SK-N-SH treated with all-trans-retinoic acid at 6 μM for 48 hours (cell line): ENCODE data around the gene CSNK1D.
A peak's percentile ranks its signal among the peaks of the same experiment; 100 is the strongest.

Experiments
- ATAC-seq: fragments of 200-7000 bp; cut with Tn5 transposase; 3 replicates; pipeline ENCODE4 v1.9.1; 2020; ENCODE audit warnings: mild to moderate bottlenecking, moderate library complexity
- ARNTL ChIP-seq: fragments of 450-650 bp; formaldehyde crosslinking; IDR thresholded peaks from 2 replicates; pipeline ENCODE4 v1.5.0; 2020; ENCODE audit warnings: low read depth, mild to moderate bottlenecking, moderate library complexity, borderline replicate concordance
- BACH2 ChIP-seq: fragments of 250-450 bp; sonication (Bioruptor Pico); IDR thresholded peaks from 2 replicates; pipeline ENCODE4 v1.9.0; 2021; ENCODE audit warnings: mild to moderate bottlenecking, borderline replicate concordance
- CREB5 ChIP-seq: fragments of 250-450 bp; sonication (Bioruptor Pico); IDR thresholded peaks from 2 replicates; pipeline ENCODE4 v1.5.1; 2020; ENCODE audit warnings: low read depth, mild to moderate bottlenecking, moderate library complexity
- CSDC2 ChIP-seq: fragments of 250-450 bp; sonication (Bioruptor Pico); IDR thresholded peaks from 2 replicates; pipeline ENCODE4 v1.5.0; 2020; ENCODE audit warnings: mild to moderate bottlenecking, moderate library complexity
- ESRRG ChIP-seq: fragments of 250-450 bp; sonication (Bioruptor Pico); IDR thresholded peaks from 2 replicates; pipeline ENCODE4 v1.6.1; 2021; ENCODE audit warnings: mild to moderate bottlenecking
- GLIS3 ChIP-seq: fragments of 250-450 bp; sonication (Bioruptor Pico); IDR thresholded peaks from 2 replicates; pipeline ENCODE4 v1.5.0; 2020; ENCODE audit warnings: mild to moderate bottlenecking, moderate library complexity
- ISL1 ChIP-seq: fragments of 250-450 bp; sonication (Bioruptor Pico); IDR thresholded peaks from 2 replicates; pipeline ENCODE4 v2.1.2; 2022; ENCODE audit warnings: mild to moderate bottlenecking, moderate library complexity
- OSR1 ChIP-seq: fragments of 250-450 bp; sonication (Bioruptor Pico); IDR thresholded peaks from 2 replicates; pipeline ENCODE4 v1.8.0; 2022; ENCODE audit warnings: moderate library complexity, mild to moderate bottlenecking, inconsistent platforms
- PATZ1 ChIP-seq: fragments of 250-450 bp; sonication (Bioruptor Pico); IDR thresholded peaks from 2 replicates; pipeline ENCODE4 v1.8.0; 2020; ENCODE audit warnings: mild to moderate bottlenecking, moderate library complexity, borderline replicate concordance
- POU6F1 ChIP-seq: fragments of 250-450 bp; sonication (Bioruptor Pico); IDR thresholded peaks from 2 replicates; pipeline ENCODE4 v1.8.0; 2021; ENCODE audit warnings: low read depth, mild to moderate bottlenecking, moderate library complexity, borderline replicate concordance
- PPARA ChIP-seq: fragments of 250-450 bp; sonication (Bioruptor Pico); IDR thresholded peaks from 2 replicates; pipeline ENCODE4 v1.5.0; 2020; ENCODE audit warnings: mild to moderate bottlenecking, borderline replicate concordance
- RARB ChIP-seq: fragments of 250-450 bp; sonication (Bioruptor Pico); IDR thresholded peaks from 2 replicates; pipeline ENCODE4 v1.8.0; 2021; ENCODE audit warnings: mild to moderate bottlenecking, moderate library complexity
- SNAI2 ChIP-seq: fragments of 250-450 bp; sonication (Bioruptor Pico); IDR thresholded peaks from 2 replicates; pipeline ENCODE4 v1.5.0; 2020; ENCODE audit warnings: mild to moderate bottlenecking, moderate library complexity
- TOX ChIP-seq: fragments of 250-450 bp; sonication (Bioruptor Pico); IDR thresholded peaks from 2 replicates; pipeline ENCODE4 v1.8.0; 2021; ENCODE audit warnings: mild to moderate bottlenecking, moderate library complexity, borderline replicate concordance
- TSHZ2 ChIP-seq: fragments of 250-450 bp; sonication (Bioruptor Pico); IDR thresholded peaks from 2 replicates; pipeline ENCODE4 v1.5.0; 2020; ENCODE audit warnings: mild to moderate bottlenecking, moderate library complexity
- ZFP3 ChIP-seq: fragments of 250-450 bp; sonication (Bioruptor Pico); IDR thresholded peaks from 2 replicates; pipeline ENCODE4 v1.5.0; 2020; ENCODE audit warnings: mild to moderate bottlenecking, moderate library complexity
- ZFP30 ChIP-seq: fragments of 450-650 bp; formaldehyde crosslinking; IDR thresholded peaks from 2 replicates; pipeline ENCODE4 v1.5.0; 2022; ENCODE audit warnings: mild to moderate bottlenecking, moderate library complexity
- ZNF565 ChIP-seq: fragments of 450-650 bp; formaldehyde crosslinking; conservative IDR thresholded peaks from 2 replicates; pipeline ENCODE4 v1.5.0; 2020; ENCODE audit warnings: low read depth, mild to moderate bottlenecking, moderate library complexity
- ZNF70 ChIP-seq: fragments of 450-650 bp; formaldehyde crosslinking; IDR thresholded peaks from 2 replicates; pipeline ENCODE4 v1.5.0; 2020; ENCODE audit warnings: mild to moderate bottlenecking, moderate library complexity
- ZNF8 ChIP-seq: fragments of 450-650 bp; formaldehyde crosslinking; IDR thresholded peaks from 2 replicates; pipeline ENCODE4 v1.5.0; 2020; ENCODE audit warnings: mild to moderate bottlenecking, moderate library complexity

CSNK1D gene

GRCh38 chr17:82217120-82217529 is 56.4 kb downstream of the CSNK1D start:
- peak; percentile 4 for ATAC-seq
- no peak for TF ChIP-seq PATZ1
- TF ChIP-seq ZFP3 (CRISPR knock-in tag), result no peak
- TF ChIP-seq TSHZ2 (CRISPR knock-in tag), result no peak
- no peak for TF ChIP-seq ZNF70
- TF ChIP-seq OSR1 (CRISPR knock-in tag), result no peak
- no peak for TF ChIP-seq BACH2
- no peak for TF ChIP-seq ESRRG (CRISPR knock-in tag)
- no peak for TF ChIP-seq SNAI2 (CRISPR knock-in tag)

GRCh38 chr17:82216301-82217119 is 57.0 kb downstream of the CSNK1D start:
- peak; percentile 77 for ATAC-seq
- TF ChIP-seq ZFP3 (CRISPR knock-in tag), result peak; percentile 45; the same call in 1 of the 2 replicates
- TF ChIP-seq OSR1 (CRISPR knock-in tag), result no peak; the same call in 1 of the 2 replicates

- TF ChIP-seq GLIS3 (CRISPR knock-in tag) (no peak), CREB5 (CRISPR knock-in tag) (no peak), ZFP3 (CRISPR knock-in tag) (no peak), CSDC2 (CRISPR knock-in tag) (no peak), OSR1 (CRISPR knock-in tag) (no peak), PATZ1 (no peak)
- TF ChIP-seq, all 23 proteins: peak for 0
- ATAC-seq, result no peak
These were observed 57.6 kb downstream of the CSNK1D start for GRCh38 chr17:82215972-82216300.

- no peak; the same call in 2 of the 3 replicates for ATAC-seq
- TF ChIP-seq GLIS3 (CRISPR knock-in tag) (no peak), TOX (CRISPR knock-in tag) (no peak), ZNF565 (CRISPR knock-in tag) (no peak), ZNF8 (CRISPR knock-in tag) (no peak), CREB5 (CRISPR knock-in tag) (no peak), CSDC2 (CRISPR knock-in tag) (no peak), OSR1 (CRISPR knock-in tag) (no peak), PATZ1 (no peak), ZNF70 (no peak), ZFP3 (CRISPR knock-in tag) (no peak), PPARA (CRISPR knock-in tag) (no peak), RARB (CRISPR knock-in tag) (no peak), ZFP30 (CRISPR knock-in tag) (no peak), ESRRG (CRISPR knock-in tag) (no peak), POU6F1 (CRISPR knock-in tag) (no peak), ARNTL (CRISPR knock-in tag) (no peak), ISL1 (CRISPR knock-in tag) (no peak)
These were observed 58.2 kb downstream of the CSNK1D start for GRCh38 chr17:82215095-82215971.
